ENCODE measurements around the gene CADM2. TPM values are rescaled to one million over a fixed set of nuclear protein-coding genes. Genes with fewer than 3 reads are reported as not detected.

CADM2 gene
- total RNA-seq, 1 experiment from 2014 or later, result 10.9 TPM

- Mint-ChIP-seq H3K9me3 (no peaks in the 10 kb centered on the region), H3K27ac (no peak overlapping the region), H3K27me3 (ENCODE audit: low read depth) (no peaks in the 10 kb centered on the region), H3K36me3 (ENCODE audit: insufficient read depth in 1 of 3, low read depth in 3 of 3) (no peaks in the 10 kb centered on the region), H3K4me1 (peaks cover 14% of the 10 kb centered on the region in 2 experiments), H3K4me3 (no peak overlapping the region)
- Histone ChIP-seq H3K79me2 (ENCODE audit: insufficient read depth, low read length) (no peaks in the 10 kb centered on the region), H3K4me2 (ENCODE audit: insufficient read depth, insufficient read length, low read length) (no peak overlapping the region), H2BK15ac (ENCODE audit: low read depth, low read length) (no peak overlapping the region), H4K91ac (ENCODE audit: insufficient read length, low read depth, low read length) (no peak overlapping the region), H2BK120ac (ENCODE audit: low read depth, low read length, poor library complexity, severe bottlenecking) (no peak overlapping the region), H3K9ac (ENCODE audit: extremely low read depth, insufficient read length, low read length) (no peak overlapping the region), H3K14ac (ENCODE audit: insufficient read depth, low read length) (no peak overlapping the region), H3T11ph (ENCODE audit: low read length) (no peak overlapping the region), H3K27ac (ENCODE audit: insufficient read length, low read depth, low read length) (no peak overlapping the region), H3K27me3 (ENCODE audit: insufficient read depth, low read length) (no peaks in the 10 kb centered on the region), H3K79me1 (ENCODE audit: insufficient read depth, low read depth, low read length, poor library complexity, severe bottlenecking) (no peaks in the 10 kb centered on the region), H2AFZ (ENCODE audit: low read length) (no peak overlapping the region), H2AK5ac (ENCODE audit: insufficient read length, low read length) (no peak overlapping the region), H3K4ac (ENCODE audit: low read depth, low read length) (no peak overlapping the region), H3K56ac (ENCODE audit: insufficient read length, low read depth, low read length) (no peak overlapping the region), H4K5ac (ENCODE audit: insufficient read length, low read depth, low read length) (no peak overlapping the region), H3K23ac (ENCODE audit: insufficient read length, low read depth, low read length) (no peak overlapping the region), H2BK12ac (ENCODE audit: insufficient read length, low read depth, low read length) (no peak overlapping the region), H2BK20ac (ENCODE audit: low read depth, low read length, poor library complexity, severe bottlenecking) (no peak overlapping the region), H4K20me1 (ENCODE audit: control insufficient read depth, insufficient read depth, insufficient read length) (no peaks in the 10 kb centered on the region), H3K23me2 (ENCODE audit: insufficient read length, low read depth, low read length, poor library complexity, severe bottlenecking) (no peaks in the 10 kb centered on the region), H3K18ac (ENCODE audit: insufficient read length, low read depth, low read length) (no peak overlapping the region), H3K9me3 (ENCODE audit: control insufficient read depth, low read depth, low read length) (no peaks in the 10 kb centered on the region), H4K8ac (replicated peaks; ENCODE audit: insufficient read length, low read depth, low read length) (no peak overlapping the region), H2BK5ac (ENCODE audit: insufficient read length, low read length) (no peak overlapping the region), H3K4me1 (ENCODE audit: insufficient read depth, low read length) (0 out of 2 replicates have a peak, but pooled peaks cover 2% of the 10 kb centered on the region)
- DNase-seq, result no peak
- TF ChIP-seq CTCF (conservative IDR thresholded peaks at IDR 0.05), result no peak
- no CpG with 5 or more reads among the region's 5 CpGs for WGBS (ENCODE audit: extremely low coverage, insufficient read length, low lambda C conversion rate)
Measured at GRCh38 chr3:85627932-85628331, 669.1 kb downstream of the CADM2 start.

Data from H9 (cell line).